Midbrain (tissue), 1 donor: ENCODE data around the gene CEP192.
"Not testable (repeated sequence)": the region's sequence is repeated elsewhere in the genome, so short reads cannot be mapped to it uniquely, and the experiment has no call there.

Experiments
- DNase-seq: peaks from one replicate; lab custom pipeline; 2025; lab: John Stamatoyannopoulos, UW

Gene CEP192

GRCh38 chr18:13026583-13027270 lies 35.6 kb downstream of the CEP192 start:
- no peak for DNase-seq

GRCh38 chr18:13028869-13029268 lies 37.7 kb downstream of the CEP192 start:
- no peak for DNase-seq

GRCh38 chr18:13032173-13032572 lies 41.0 kb downstream of the CEP192 start:
- no peak for DNase-seq

GRCh38 chr18:13035249-13035914 lies 44.2 kb downstream of the CEP192 start:
- DNase-seq = no peak

GRCh38 chr18:13036622-13037320 lies 45.6 kb downstream of the CEP192 start:
- DNase-seq = no peak

GRCh38 chr18:13039806-13040205 lies 48.6 kb downstream of the CEP192 start:
- no peak for DNase-seq

GRCh38 chr18:13043066-13043465 lies 51.9 kb downstream of the CEP192 start:
- DNase-seq = no peak

- no peak for DNase-seq
These were observed 57.0 kb downstream of the CEP192 start for GRCh38 chr18:13048061-13048595.

- no peak for DNase-seq
These were observed 60.0 kb downstream of the CEP192 start for GRCh38 chr18:13051159-13051558.

- DNase-seq = no peak
These were observed 60.8 kb downstream of the CEP192 start for GRCh38 chr18:13051950-13052349.

GRCh38 chr18:13054336-13054735 lies 63.2 kb downstream of the CEP192 start:
- DNase-seq = no peak

- DNase-seq = no peak
These were observed 70.5 kb downstream of the CEP192 start for GRCh38 chr18:13061630-13062189.

GRCh38 chr18:13067124-13067523 lies 76.0 kb downstream of the CEP192 start:
- no peak for DNase-seq

GRCh38 chr18:13067966-13068365 lies 76.8 kb downstream of the CEP192 start:
- no peak for DNase-seq

GRCh38 chr18:13070460-13070859 lies 79.3 kb downstream of the CEP192 start:
- DNase-seq = no peak

GRCh38 chr18:13076886-13077285 lies 85.7 kb downstream of the CEP192 start:
- DNase-seq = no peak

GRCh38 chr18:13077473-13077872 lies 86.3 kb downstream of the CEP192 start:
- DNase-seq = no peak

GRCh38 chr18:13078065-13078464 lies 86.9 kb downstream of the CEP192 start:
- not testable (repeated sequence) for DNase-seq

- DNase-seq = no peak
These were observed 95.7 kb downstream of the CEP192 start for GRCh38 chr18:13086906-13087305.

GRCh38 chr18:13095466-13095865 lies 104.3 kb downstream of the CEP192 start:
- DNase-seq = no peak

- DNase-seq = no peak
These were observed 105.1 kb downstream of the CEP192 start for GRCh38 chr18:13096232-13096631.

- DNase-seq = no peak
These were observed 105.6 kb downstream of the CEP192 start for GRCh38 chr18:13096719-13097118.
